HepG2 (cell line): ENCODE data around the gene ROPN1B. TPM values are rescaled to one million over a fixed set of nuclear protein-coding genes. Genes with fewer than 3 reads are reported as not detected.

Experiments
- ATAC-seq: fragments of 200-7000 bp; cut with Tn5 transposase; 3 replicates; pipeline ENCODE4 v1.9.1; 2020; ENCODE audit warnings: mild to moderate bottlenecking, moderate library complexity
- BruUV-seq: library from RNA; stranded (reverse); fragments of 400-500 nt; replicated peaks from 2 replicates; lab custom pipeline; 2021; lab: Mats Ljungman, UMichigan
- CTCF ChIA-PET: fragments of 300-600 bp; formaldehyde crosslinking; extraction: SDS; loops from one replicate; lab custom pipeline; 2021; ENCODE audit warnings: low total read pairs, inconsistent platforms, low intra/inter-chr PET ratio; lab: Yijun Ruan, JAX
- POLR2A ChIA-PET: fragments of 350-600 bp; sonication (Branson Sonifier 250); formaldehyde crosslinking; loops from one replicate; lab custom pipeline; 2020; ENCODE audit warnings: antibody characterized with exemption, inconsistent platforms; lab: Yijun Ruan, JAX
- DNase-seq: peaks from one replicate; pipeline ENCODE4 v3.0.0-alpha.2; 2015; ENCODE audit warnings: low spot score
- FAIRE-seq: peaks from 3 replicates; lab custom pipeline; 2011; peaks lifted over from hg19 to GRCh38; lab: Jason Lieb, UNC
- H2AFZ ChIP-seq: one replicate; pipeline ENCODE4 v1.6.1; 2011; ENCODE audit warnings: low read length, inconsistent platforms
- H3K27ac ChIP-seq: fragments of 300-600 bp; 3 replicates; pipeline ENCODE4 v1.8.0; 2011; ENCODE audit warnings: mixed run types, mild to moderate bottlenecking, mixed read lengths, low read length, inconsistent platforms; ENCODE audit not compliant: insufficient read depth; ENCODE audit errors: extremely low read length
- H3K27me3 ChIP-seq, 2 experiments: fragments of 200-600 bp in 1 of 2; 2 replicates in 1 of 2; 3 replicates in 1 of 2; pipeline versions ENCODE4 v1.6.0 to v1.8.0; 2011; ENCODE audit warnings: low read length in 2 of 2, mild to moderate bottlenecking in 2 of 2, moderate library complexity in 2 of 2, inconsistent platforms in 1 of 2; ENCODE audit not compliant: insufficient read depth in 2 of 2, control insufficient read depth in 1 of 2
- H3K36me3 ChIP-seq, 2 experiments: fragments of 200-600 bp in 1 of 2; replicated peaks in 1 of 2; 2 replicates in 1 of 2; 3 replicates in 1 of 2; pipeline versions ENCODE4 v1.5.1 to v1.8.0; 2011; ENCODE audit warnings: low read length in 2 of 2, inconsistent platforms in 1 of 2; ENCODE audit not compliant: insufficient read depth in 2 of 2, control insufficient read depth in 1 of 2
- H3K4me1 ChIP-seq: 2 replicates; pipeline ENCODE4 v1.5.1; 2012; ENCODE audit warnings: low read length, inconsistent platforms; ENCODE audit not compliant: insufficient read depth
- H3K4me2 ChIP-seq: 2 replicates; pipeline ENCODE4 v1.6.0; 2011; ENCODE audit warnings: low read depth, low read length, inconsistent platforms
- H3K4me3 ChIP-seq, 3 experiments: fragments of 200-600 bp in 1 of 3; sonication (generic), shearing (Covaris generic) in 1 of 3; replicated peaks in 1 of 3; 2 replicates each; pipeline ENCODE4 v1.5.1; 2011 to 2016; ENCODE audit warnings: low read length in 3 of 3, inconsistent platforms in 2 of 3, low read depth in 2 of 3, mild to moderate bottlenecking in 2 of 3, control low read depth in 1 of 3, mixed read lengths in 1 of 3; ENCODE audit not compliant: insufficient read depth in 1 of 3
- H3K79me2 ChIP-seq: one replicate; pipeline ENCODE4 v1.6.1; 2011; ENCODE audit warnings: low read length, inconsistent platforms; ENCODE audit not compliant: insufficient read depth
- H3K9ac ChIP-seq: 2 replicates; pipeline ENCODE4 v1.6.0; 2011; ENCODE audit warnings: mild to moderate bottlenecking, low read depth, low read length, inconsistent platforms; ENCODE audit not compliant: insufficient read depth
- H3K9me3 ChIP-seq: 2 replicates; pipeline ENCODE4 v1.5.1; 2012; ENCODE audit warnings: mild to moderate bottlenecking, low read length
- H4K20me1 ChIP-seq: 2 replicates; pipeline ENCODE4 v1.6.0; 2011; ENCODE audit warnings: inconsistent platforms, mild to moderate bottlenecking, low read length, moderate library complexity; ENCODE audit not compliant: insufficient read depth
- MTA1 ChIP-seq: sonication (generic); formaldehyde crosslinking; IDR thresholded peaks from 2 replicates; pipeline ENCODE4 v1.4.0; 2020; ENCODE audit warnings: missing genetic modification reagents, mild to moderate bottlenecking, borderline replicate concordance
- RFX1 ChIP-seq: fragments of 450-650 bp; IDR thresholded peaks from 2 replicates; pipeline ENCODE4 v1.6.1; 2017
- SRSF9 ChIP-seq: fragments of 200-400 bp; formaldehyde crosslinking; IDR thresholded peaks from 2 replicates; pipeline ENCODE4 v1.6.1; 2018; ENCODE audit warnings: borderline replicate concordance, mild to moderate bottlenecking, low read depth, low read length; ENCODE audit not compliant: insufficient read depth, poor library complexity, severe bottlenecking
- STAG1 ChIP-seq: sonication (generic); formaldehyde crosslinking; IDR thresholded peaks from 2 replicates; pipeline ENCODE4 v1.4.0; 2020; ENCODE audit warnings: missing genetic modification reagents
- STAT6 ChIP-seq: sonication (generic); formaldehyde crosslinking; IDR thresholded peaks from 2 replicates; pipeline ENCODE4 v1.4.0; 2020; ENCODE audit warnings: missing genetic modification reagents, mild to moderate bottlenecking, borderline replicate concordance
- ZFP41 ChIP-seq: sonication (generic); formaldehyde crosslinking; IDR thresholded peaks from 2 replicates; pipeline ENCODE4 v1.4.0; 2020; ENCODE audit warnings: mild to moderate bottlenecking, missing genetic modification reagents, borderline replicate concordance
- ZNF256 ChIP-seq: sonication (generic); formaldehyde crosslinking; conservative IDR thresholded peaks from 2 replicates; pipeline ENCODE4 v1.4.0; 2020; ENCODE audit warnings: missing genetic modification reagents
- ZNF644 ChIP-seq: IDR thresholded peaks from 2 replicates; pipeline ENCODE4 v1.6.1; 2016; ENCODE audit warnings: low read depth
- ZNF777 ChIP-seq: sonication (generic); formaldehyde crosslinking; IDR thresholded peaks from 2 replicates; pipeline ENCODE4 v1.4.0; 2020; ENCODE audit warnings: missing genetic modification reagents
- WGBS: methylation state at CpG from one replicate; pipeline ENCODE4 v1.1.6; 2017; ENCODE audit warnings: low lambda C conversion rate; 5-methylcytosine and 5-hydroxymethylcytosine counted together
- in situ Hi-C: cut with HindIII; loops from 2 replicates; pipeline ENCODE4 v1.10.0; 2017; ENCODE audit warnings: low pct_unique_long_range_greater_than_20kb; ENCODE audit not compliant: extremely low pct_ligation_motif_present
- intact Hi-C: fragments of 100-400 bp; cut with micrococcal nuclease; formaldehyde crosslinking; loops from one replicate; pipeline ENCODE4 v1.10.0; 2022; ENCODE audit not compliant: unreplicated experiment
- polyA plus RNA-seq, 8 experiments: library from polyadenylated mRNA; depleted of rRNA in 3 of 8; stranded (reverse) in 7 of 8; unstranded in 1 of 8; fragments of >200 nt; fragmentation: Illumina TruSeq in 4 of 8; extraction: Trizol in 4 of 8; gene quantifications; 2 replicates each; pipeline versions ENCODE4 v1.2.1 to v1.2.3, GENCODE V29; 2011 to 2016; ENCODE audit warnings: low read depth in 4 of 8, missing spikeins in 1 of 8, mixed read lengths in 1 of 8; ENCODE audit not compliant: insufficient read depth in 1 of 8
- total RNA-seq, 5 experiments: library from RNA; depleted of rRNA; stranded (reverse); fragments of >200 nt; fragmentation: Illumina TruSeq; extraction: Trizol; gene quantifications; 2 replicates each; pipeline ENCODE4 v1.2.3, GENCODE V29; 2016; ENCODE audit warnings: low read depth in 1 of 5

Gene ROPN1B
- total and polyA plus RNA-seq, 2 of the 13 experiments (the other 11 are each of a cell fraction or from before 2014, with no cell fraction given): not detected

- H4K20me1 ChIP-seq: no peaks in the 10 kb centered on the region
- in situ Hi-C loops: no loop called here
- H3K27me3 ChIP-seq: no peaks in the 10 kb centered on the region
- intact Hi-C loops: no loop called here
- ATAC-seq (no peak), DNase-seq (no peak), FAIRE-seq (no peak)
- 70% methylated on average over 3 of the region's 3 CpGs for WGBS
- ChIA-PET CTCF (no interaction called here), POLR2A (no interaction called here)
- H3K9me3 ChIP-seq: no peaks in the 10 kb centered on the region
- H3K4me3 ChIP-seq: no peak overlapping the region
- H3K4me1 ChIP-seq: no peaks in the 10 kb centered on the region
- H2AFZ ChIP-seq: no peak overlapping the region
- no TSS peak for BruUV-seq
- peaks cover 6 to 7% of the 10 kb centered on the region in 2 experiments; a peak in 3 of 5 replicates for H3K36me3 ChIP-seq
- no peak for TF ChIP-seq ZFP41 (CRISPR knock-in tag)
- TF ChIP-seq ZNF777 (CRISPR knock-in tag): no peak
- TF ChIP-seq ZNF644 (CRISPR knock-in tag): no peak
- TF ChIP-seq RFX1: no peak
- no peak for TF ChIP-seq STAT6 (CRISPR knock-in tag)
- no peak for TF ChIP-seq STAG1
- no peak for TF ChIP-seq SRSF9
- no peak for TF ChIP-seq MTA1 (CRISPR knock-in tag)
- no peak for TF ChIP-seq ZNF256 (CRISPR knock-in tag)
- no peak overlapping the region for H3K4me2 ChIP-seq
- H3K27ac ChIP-seq: no peak overlapping the region
- no peaks in the 10 kb centered on the region for H3K79me2 ChIP-seq
- no peak overlapping the region for H3K9ac ChIP-seq
Measured at GRCh38 chr3:126009181-126009580, 40.2 kb downstream of the ROPN1B start.
